Liver (tissue), 9 donors: ENCODE data around the gene OBP2A. TPM values are rescaled to one million over a fixed set of nuclear protein-coding genes. Genes with fewer than 3 reads are reported as not detected.

Experiments
- DNase-seq: peaks from one replicate; pipeline ENCODE4 v3.0.0-alpha.2; 2017; ENCODE audit warnings: low spot score
- H3K27ac ChIP-seq, 2 donors: one replicate each; pipeline ENCODE4 v1.7.0; 2013; ENCODE audit warnings: inconsistent platforms in 2 of 2, low read length in 2 of 2, control low read depth in 1 of 2, low read depth in 1 of 2, mild to moderate bottlenecking in 1 of 2
- H3K27me3 ChIP-seq, 4 donors: one replicate each; pipeline versions ENCODE4 v1.6.1 to v1.7.0; 2013; ENCODE audit warnings: low read length in 3 of 4, inconsistent platforms in 1 of 4, mild to moderate bottlenecking in 1 of 4, moderate library complexity in 1 of 4; ENCODE audit not compliant: control insufficient read depth in 4 of 4, insufficient read depth in 4 of 4
- H3K36me3 ChIP-seq, 4 donors: one replicate each; pipeline versions ENCODE4 v1.6.1 to v1.7.0; 2013; ENCODE audit warnings: low read length in 3 of 4, mild to moderate bottlenecking in 3 of 4, low read depth in 1 of 4, moderate library complexity in 1 of 4; ENCODE audit not compliant: control insufficient read depth in 4 of 4, insufficient read depth in 3 of 4
- H3K4me1 ChIP-seq, 4 donors: one replicate each; pipeline versions ENCODE4 v1.6.1 to v1.7.0; 2013; ENCODE audit warnings: low read length in 3 of 4, mild to moderate bottlenecking in 3 of 4, moderate library complexity in 1 of 4; ENCODE audit not compliant: control insufficient read depth in 4 of 4, insufficient read depth in 4 of 4
- H3K4me3 ChIP-seq, 3 donors: one replicate each; pipeline versions ENCODE4 v1.6.1 to v1.7.0; 2013; ENCODE audit warnings: low read length in 3 of 3, control low read depth in 1 of 3, low read depth in 1 of 3, mild to moderate bottlenecking in 1 of 3
- H3K9ac ChIP-seq, 2 donors: one replicate each; pipeline ENCODE4 v1.7.0; 2013; ENCODE audit warnings: low read length in 2 of 2, mild to moderate bottlenecking in 2 of 2, moderate library complexity in 2 of 2, control low read depth in 1 of 2, low read depth in 1 of 2
- H3K9me3 ChIP-seq, 4 donors: one replicate each; pipeline versions ENCODE4 v1.6.1 to v1.7.0; 2013; ENCODE audit warnings: low read length in 3 of 4; ENCODE audit not compliant: control insufficient read depth in 4 of 4
- EGR1 ChIP-seq, 2 donors: IDR thresholded peaks; 2 replicates each; pipeline ENCODE4 v1.6.1; 2016 to 2018; ENCODE audit warnings: antibody characterized with exemption in 2 of 2, low read depth in 2 of 2
- FOXA1 ChIP-seq: IDR thresholded peaks from 2 replicates; pipeline ENCODE4 v1.6.1; 2016; ENCODE audit warnings: antibody characterized with exemption
- FOXA2 ChIP-seq: IDR thresholded peaks from 2 replicates; pipeline ENCODE4 v1.6.1; 2016; ENCODE audit warnings: antibody characterized with exemption
- GABPA ChIP-seq, 2 donors: IDR thresholded peaks in 1 of 2; conservative IDR thresholded peaks in 1 of 2; 2 replicates each; pipeline ENCODE4 v1.6.1; 2016; ENCODE audit warnings: antibody characterized with exemption in 2 of 2, mild to moderate bottlenecking in 1 of 2, moderate library complexity in 1 of 2
- HNF4A ChIP-seq, 2 donors: conservative IDR thresholded peaks; 2 replicates each; pipeline ENCODE4 v1.6.1; 2016; ENCODE audit warnings: antibody characterized with exemption in 2 of 2, mild to moderate bottlenecking in 2 of 2
- HNF4G ChIP-seq: IDR thresholded peaks from 2 replicates; pipeline ENCODE4 v1.6.1; 2016; ENCODE audit warnings: antibody characterized with exemption
- JUND ChIP-seq, 2 donors: IDR thresholded peaks; 2 replicates each; pipeline ENCODE4 v1.6.1; 2016; ENCODE audit warnings: antibody characterized with exemption in 2 of 2
- NR2F2 ChIP-seq: IDR thresholded peaks from 2 replicates; pipeline ENCODE4 v1.6.1; 2016; ENCODE audit warnings: antibody characterized with exemption
- RAD21 ChIP-seq, 2 donors: IDR thresholded peaks; 2 replicates each; pipeline ENCODE4 v1.6.1; 2016; ENCODE audit warnings: antibody characterized with exemption in 2 of 2, mild to moderate bottlenecking in 2 of 2
- RXRA ChIP-seq, 2 donors: IDR thresholded peaks; 2 replicates each; pipeline ENCODE4 v1.6.1; 2017 to 2018; ENCODE audit warnings: antibody characterized with exemption in 2 of 2, mild to moderate bottlenecking in 1 of 2
- SP1 ChIP-seq: IDR thresholded peaks from 2 replicates; pipeline ENCODE4 v1.6.1; 2018; ENCODE audit warnings: antibody characterized with exemption, mild to moderate bottlenecking
- TAF1 ChIP-seq: conservative IDR thresholded peaks from 2 replicates; pipeline ENCODE4 v1.6.1; 2016; ENCODE audit warnings: antibody characterized with exemption, mild to moderate bottlenecking
- YY1 ChIP-seq: IDR thresholded peaks from 2 replicates; pipeline ENCODE4 v1.6.1; 2016; ENCODE audit warnings: antibody characterized with exemption, mild to moderate bottlenecking
- whole genome bisulfite sequencing: extraction: QIAGEN DNeasy Blood & Tissue Kit; methylation state at CpG from one replicate; pipeline ENCODE4 v1.1.7; 2013; 5-methylcytosine and 5-hydroxymethylcytosine counted together
- polyA plus RNA-seq, 2 donors: library from polyadenylated mRNA; stranded (reverse) in 1 of 2; unstranded in 1 of 2; fragments of 200-250 nt in 1 of 2; fragments of >200 nt in 1 of 2; fragmentation: Nextera tagmentation in 1 of 2; extraction: Ambion mirVana in 1 of 2; gene quantifications; one replicate each; pipeline versions ENCODE4 v1.2.1 to v1.2.3, GENCODE V29; 2013 to 2015
- total RNA-seq, 2 donors: library from RNA; depleted of rRNA; stranded (reverse); fragments of >200 nt; gene quantifications; one replicate each; pipeline ENCODE4 v1.2.3, GENCODE V29; 2014
- TF ChIP-seq, protein P1 (sequence below): IDR thresholded peaks from 2 replicates; pipeline ENCODE4 v1.6.1; 2016; ENCODE audit warnings: antibody characterized with exemption
- TF ChIP-seq, protein P2 (sequence below): IDR thresholded peaks from 2 replicates; pipeline ENCODE4 v1.6.1; 2016; ENCODE audit warnings: antibody characterized with exemption
- TF ChIP-seq, protein P3 (sequence below): IDR thresholded peaks from 2 replicates; pipeline ENCODE4 v1.6.1; 2016; ENCODE audit warnings: antibody characterized with exemption
- TF ChIP-seq, protein P4 (sequence below): fragments of 150-350 bp; IDR thresholded peaks from 2 replicates; pipeline ENCODE4 v1.5.1; 2017; ENCODE audit warnings: improper control_type of control experiment, low read depth, low read length; ENCODE audit not compliant: missing input control
- donor health status: healthy.
- donor health status: healthy.
- donor health status: healthy.
- donor health status: healthy.
- donor health status: healthy.

Gene OBP2A
- total and polyA plus RNA-seq, 4 donors: not detected

DNA sequence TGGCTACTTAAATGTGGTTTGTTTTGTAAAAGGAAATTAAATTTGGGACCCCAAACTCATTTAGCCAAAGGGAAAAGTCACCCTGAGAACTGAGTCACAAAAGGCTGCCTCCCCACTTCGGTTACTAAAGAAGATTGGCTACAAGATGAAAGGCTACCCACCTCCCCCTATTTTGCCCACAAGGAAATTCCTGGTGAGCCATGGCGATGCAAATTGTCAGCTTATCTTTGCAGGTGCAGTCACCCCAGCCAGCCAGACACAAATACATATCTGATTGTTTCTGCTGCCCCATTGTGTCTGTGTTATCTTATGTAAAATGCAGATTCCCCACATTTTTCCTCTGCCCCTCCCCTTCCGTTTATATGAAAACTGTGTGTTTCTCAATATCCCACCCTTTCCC, 24.5 kb downstream of the OBP2A start:
- H3K4me1 ChIP-seq: no peaks in the 10 kb centered on the region

DNA sequence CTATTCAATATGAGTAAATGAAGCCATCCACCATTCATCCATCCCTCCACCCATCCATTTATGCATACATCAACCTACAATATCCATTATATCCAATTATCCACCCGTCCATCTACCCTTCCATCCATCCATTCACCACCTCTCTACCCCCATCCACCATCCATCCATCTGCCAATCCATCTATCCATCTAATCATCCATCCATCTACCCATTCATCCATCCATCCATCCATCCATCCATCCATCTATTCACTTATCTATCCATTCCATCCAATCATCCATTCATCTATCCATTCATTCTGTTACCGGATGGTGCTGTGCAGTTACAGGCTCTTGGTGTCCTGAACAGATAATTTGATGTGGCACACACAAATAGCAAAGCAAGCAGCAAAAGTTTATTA, 26.3 kb downstream of the OBP2A start:
- Histone ChIP-seq H3K27me3 (peaks cover 0 to 14% (median 2%) of the 10 kb centered on the region in 4 donors), H3K4me3 (no peak overlapping the region), H3K9me3 (no peaks in the 10 kb centered on the region), H3K4me1 (no peaks in the 10 kb centered on the region), H3K36me3 (no peaks in the 10 kb centered on the region), H3K27ac (no peak overlapping the region), H3K9ac (no peak overlapping the region)
- no peak for DNase-seq
- WGBS: 73% methylated on average over 2 of the region's 2 CpGs
- TF ChIP-seq, protein P1, sequence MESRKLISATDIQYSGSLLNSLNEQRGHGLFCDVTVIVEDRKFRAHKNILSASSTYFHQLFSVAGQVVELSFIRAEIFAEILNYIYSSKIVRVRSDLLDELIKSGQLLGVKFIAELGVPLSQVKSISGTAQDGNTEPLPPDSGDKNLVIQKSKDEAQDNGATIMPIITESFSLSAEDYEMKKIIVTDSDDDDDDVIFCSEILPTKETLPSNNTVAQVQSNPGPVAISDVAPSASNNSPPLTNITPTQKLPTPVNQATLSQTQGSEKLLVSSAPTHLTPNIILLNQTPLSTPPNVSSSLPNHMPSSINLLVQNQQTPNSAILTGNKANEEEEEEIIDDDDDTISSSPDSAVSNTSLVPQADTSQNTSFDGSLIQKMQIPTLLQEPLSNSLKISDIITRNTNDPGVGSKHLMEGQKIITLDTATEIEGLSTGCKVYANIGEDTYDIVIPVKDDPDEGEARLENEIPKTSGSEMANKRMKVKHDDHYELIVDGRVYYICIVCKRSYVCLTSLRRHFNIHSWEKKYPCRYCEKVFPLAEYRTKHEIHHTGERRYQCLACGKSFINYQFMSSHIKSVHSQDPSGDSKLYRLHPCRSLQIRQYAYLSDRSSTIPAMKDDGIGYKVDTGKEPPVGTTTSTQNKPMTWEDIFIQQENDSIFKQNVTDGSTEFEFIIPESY: no peak
- TF ChIP-seq HNF4A (conservative IDR thresholded peaks at IDR 0.05) (no peak), GABPA (IDR thresholded peaks at IDR 0.05 in 1 of 2, conservative IDR thresholded peaks at IDR 0.05 in 1 of 2) (no peak)
- TF ChIP-seq, protein P2, sequence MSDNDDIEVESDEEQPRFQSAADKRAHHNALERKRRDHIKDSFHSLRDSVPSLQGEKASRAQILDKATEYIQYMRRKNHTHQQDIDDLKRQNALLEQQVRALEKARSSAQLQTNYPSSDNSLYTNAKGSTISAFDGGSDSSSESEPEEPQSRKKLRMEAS: no peak

More for the DNA sequence above, 24.5 kb downstream of the OBP2A start:
- DNase-seq: no peak
- TF ChIP-seq YY1 (no peak), RAD21 (IDR thresholded peaks at IDR 0.05) (no peak), JUND (IDR thresholded peaks at IDR 0.05) (no peak), EGR1 (IDR thresholded peaks at IDR 0.05; ENCODE audit: low read depth in 2 of 2) (no peak), GABPA (IDR thresholded peaks at IDR 0.05 in 1 of 2, conservative IDR thresholded peaks at IDR 0.05 in 1 of 2) (no peak), NR2F2 (no peak), FOXA1 (no peak), FOXA2 (no peak), SP1 (no peak), RXRA (IDR thresholded peaks at IDR 0.05) (no peak), HNF4G (no peak), TAF1 (no peak), HNF4A (conservative IDR thresholded peaks at IDR 0.05) (no peak)
- TF ChIP-seq, protein P3, sequence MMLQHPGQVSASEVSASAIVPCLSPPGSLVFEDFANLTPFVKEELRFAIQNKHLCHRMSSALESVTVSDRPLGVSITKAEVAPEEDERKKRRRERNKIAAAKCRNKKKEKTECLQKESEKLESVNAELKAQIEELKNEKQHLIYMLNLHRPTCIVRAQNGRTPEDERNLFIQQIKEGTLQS: no peak
- TF ChIP-seq, protein P4, sequence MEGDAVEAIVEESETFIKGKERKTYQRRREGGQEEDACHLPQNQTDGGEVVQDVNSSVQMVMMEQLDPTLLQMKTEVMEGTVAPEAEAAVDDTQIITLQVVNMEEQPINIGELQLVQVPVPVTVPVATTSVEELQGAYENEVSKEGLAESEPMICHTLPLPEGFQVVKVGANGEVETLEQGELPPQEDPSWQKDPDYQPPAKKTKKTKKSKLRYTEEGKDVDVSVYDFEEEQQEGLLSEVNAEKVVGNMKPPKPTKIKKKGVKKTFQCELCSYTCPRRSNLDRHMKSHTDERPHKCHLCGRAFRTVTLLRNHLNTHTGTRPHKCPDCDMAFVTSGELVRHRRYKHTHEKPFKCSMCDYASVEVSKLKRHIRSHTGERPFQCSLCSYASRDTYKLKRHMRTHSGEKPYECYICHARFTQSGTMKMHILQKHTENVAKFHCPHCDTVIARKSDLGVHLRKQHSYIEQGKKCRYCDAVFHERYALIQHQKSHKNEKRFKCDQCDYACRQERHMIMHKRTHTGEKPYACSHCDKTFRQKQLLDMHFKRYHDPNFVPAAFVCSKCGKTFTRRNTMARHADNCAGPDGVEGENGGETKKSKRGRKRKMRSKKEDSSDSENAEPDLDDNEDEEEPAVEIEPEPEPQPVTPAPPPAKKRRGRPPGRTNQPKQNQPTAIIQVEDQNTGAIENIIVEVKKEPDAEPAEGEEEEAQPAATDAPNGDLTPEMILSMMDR: no peak
- TF ChIP-seq, protein P2: no peak
- TF ChIP-seq, protein P1: no peak
- Histone ChIP-seq H3K27me3 (peaks cover 0 to 14% (median 2%) of the 10 kb centered on the region in 4 donors), H3K9ac (no peak overlapping the region), H3K4me3 (no peak overlapping the region), H3K27ac (no peak overlapping the region), H3K9me3 (no peaks in the 10 kb centered on the region), H3K36me3 (no peaks in the 10 kb centered on the region)
- WGBS: 33% methylated on average over 3 of the region's 3 CpGs
